ENCODE data around the gene DISC1. TPM values are rescaled to one million over a fixed set of nuclear protein-coding genes. Genes with fewer than 3 reads are reported as not detected.

Gene DISC1
- total and polyA plus RNA-seq, 2 of the 13 experiments (the other 11 are each of a cell fraction or from before 2014, with no cell fraction given), result 4.2 to 4.6 TPM

GRCh38 chr1:231715816-231716722 lies 89.5 kb downstream of the DISC1 start:
- CTCF ChIA-PET (ENCODE audit: low intra/inter-chr PET ratio, low total read pairs), result no interaction called here
- in situ Hi-C loops (cut with HindIII; ENCODE audit: extremely low pct_ligation_motif_present, low pct_unique_long_range_greater_than_20kb), result no loop called here
- 93% methylated on average over 8 of the region's 8 CpGs for WGBS (ENCODE audit: low lambda C conversion rate)

More at GRCh38 chr1:231715816-231716722, 89.5 kb downstream of the DISC1 start:
- DNase-seq (ENCODE audit: low spot score) (no peak), FAIRE-seq (no peak), ATAC-seq (no peak)
- Histone ChIP-seq H3K27ac (ENCODE audit: extremely low read length, insufficient read depth, low read length) (no peak overlapping the region), H3K4me2 (ENCODE audit: low read depth, low read length) (no peak overlapping the region), H4K20me1 (ENCODE audit: insufficient read depth, low read length) (no peaks in the 10 kb centered on the region), H3K4me1 (ENCODE audit: insufficient read depth, low read length) (peaks cover 7% of the 10 kb centered on the region), H3K9me3 (ENCODE audit: low read length) (no peaks in the 10 kb centered on the region), H3K36me3 (replicated peaks in 1 of 2; ENCODE audit: control insufficient read depth in 1 of 2, insufficient read depth in 2 of 2, low read length in 2 of 2) (no peaks in the 10 kb centered on the region), H3K9ac (ENCODE audit: insufficient read depth, low read depth, low read length) (no peak overlapping the region), H2AFZ (ENCODE audit: low read length) (no peak overlapping the region), H3K27me3 (ENCODE audit: control insufficient read depth in 1 of 2, insufficient read depth in 2 of 2, low read length in 2 of 2) (no peaks in the 10 kb centered on the region), H3K4me3 (replicated peaks in 1 of 3; ENCODE audit: insufficient read depth in 1 of 3, low read depth in 2 of 3, low read length in 3 of 3) (no peak overlapping the region), H3K79me2 (ENCODE audit: insufficient read depth, low read length) (no peaks in the 10 kb centered on the region)
- intact Hi-C loops (cut with micrococcal nuclease; ENCODE audit: unreplicated experiment), result no loop called here
- TF ChIP-seq GATAD2A (CRISPR knock-in tag; IDR thresholded peaks at IDR 0.05) (no peak), ZNF317 (CRISPR knock-in tag; IDR thresholded peaks at IDR 0.05) (no peak), FOXO4 (CRISPR knock-in tag; conservative IDR thresholded peaks at IDR 0.05) (no peak), ATF6 (CRISPR knock-in tag; conservative IDR thresholded peaks at IDR 0.05) (no peak), AGO2 (optimal IDR thresholded peaks at IDR 0.05; ENCODE audit: low read depth, low read length) (no peak), FIP1L1 (IDR thresholded peaks at IDR 0.05; ENCODE audit: borderline replicate concordance, insufficient read depth, low read depth, low read length) (no peak), ZBTB38 (CRISPR knock-in tag; IDR thresholded peaks at IDR 0.05) (no peak)
- POLR2A ChIA-PET, result no interaction called here
- BruUV-seq (replicated peaks), result no TSS peak
